ENCODE results near the gene DEGS2.

DEGS2 gene

GRCh38 chr14:100131181-100131580 lies 28.3 kb downstream of the DEGS2 start:
- H3K9me2 ChIP-seq (replicated peaks; ENCODE audit: insufficient read depth, low read length) = no peaks in the 10 kb centered on the region

GRCh38 chr14:100130521-100130920 lies 28.9 kb downstream of the DEGS2 start:
- H3K27me3 ChIP-seq (replicated peaks; ENCODE audit: insufficient read depth, low read length) = no peaks in the 10 kb centered on the region
- H3K9me2 ChIP-seq (replicated peaks; ENCODE audit: insufficient read depth, low read length) = no peaks in the 10 kb centered on the region
- H3K9me3 ChIP-seq (replicated peaks; ENCODE audit: insufficient read depth, low read length) = no peaks in the 10 kb centered on the region
- no peaks in the 10 kb centered on the region for H4K20me1 ChIP-seq (ENCODE audit: insufficient read depth, low read length)
- DNase-seq = no peak
- no peak overlapping the region for H3K27ac ChIP-seq (ENCODE audit: low read length)
- H3K36me3 ChIP-seq (replicated peaks; ENCODE audit: insufficient read depth, low read length) = no peaks in the 10 kb centered on the region
- H3F3A ChIP-seq (ENCODE audit: insufficient read depth, low read length) = no peaks in the 10 kb centered on the region
- TF ChIP-seq EZH2phosphoT487 (IDR thresholded peaks at IDR 0.05; ENCODE audit: low read length) = no peak
- TF ChIP-seq CTCF (IDR thresholded peaks at IDR 0.05; ENCODE audit: low read length) = no peak
- TF ChIP-seq EZH2 (optimal IDR thresholded peaks at IDR 0.05; ENCODE audit: low read depth, low read length) = no peak
- no peak overlapping the region for H2AFZ ChIP-seq (ENCODE audit: low read length)
- H3K79me2 ChIP-seq (ENCODE audit: low read length) = no peaks in the 10 kb centered on the region
- no peaks in the 10 kb centered on the region for H3K4me1 ChIP-seq (ENCODE audit: low read length)
- H3K4me2 ChIP-seq (ENCODE audit: low read depth, low read length) = no peak overlapping the region
- H3K4me3 ChIP-seq (ENCODE audit: low read length) = no peak overlapping the region
- no peak overlapping the region for H3K9ac ChIP-seq (ENCODE audit: low read length)

More at GRCh38 chr14:100131181-100131580, 28.3 kb downstream of the DEGS2 start:
- no peak overlapping the region for H3K4me3 ChIP-seq (ENCODE audit: low read length)
- no peak overlapping the region for H3K4me2 ChIP-seq (ENCODE audit: low read depth, low read length)
- H3K36me3 ChIP-seq (replicated peaks; ENCODE audit: insufficient read depth, low read length) = no peaks in the 10 kb centered on the region
- TF ChIP-seq EZH2phosphoT487 (IDR thresholded peaks at IDR 0.05; ENCODE audit: low read length) = no peak
- TF ChIP-seq CTCF (IDR thresholded peaks at IDR 0.05; ENCODE audit: low read length) = no peak
- TF ChIP-seq EZH2 (optimal IDR thresholded peaks at IDR 0.05; ENCODE audit: low read depth, low read length) = no peak
- H2AFZ ChIP-seq (ENCODE audit: low read length) = no peak overlapping the region
- H3K27ac ChIP-seq (ENCODE audit: low read length) = no peak overlapping the region
- no peaks in the 10 kb centered on the region for H3K27me3 ChIP-seq (replicated peaks; ENCODE audit: insufficient read depth, low read length)
- H3K9ac ChIP-seq (ENCODE audit: low read length) = no peak overlapping the region
- no peaks in the 10 kb centered on the region for H3F3A ChIP-seq (ENCODE audit: insufficient read depth, low read length)
- DNase-seq = no peak
- H3K9me3 ChIP-seq (replicated peaks; ENCODE audit: insufficient read depth, low read length) = no peaks in the 10 kb centered on the region
- H3K4me1 ChIP-seq (ENCODE audit: low read length) = no peaks in the 10 kb centered on the region
- H3K79me2 ChIP-seq (ENCODE audit: low read length) = no peaks in the 10 kb centered on the region
- H4K20me1 ChIP-seq (ENCODE audit: insufficient read depth, low read length) = no peaks in the 10 kb centered on the region

GRCh38 chr14:100129161-100129589 lies 30.3 kb downstream of the DEGS2 start:
- Histone ChIP-seq H2AFZ (ENCODE audit: low read length) (no peak overlapping the region), H3K9me3 (replicated peaks; ENCODE audit: insufficient read depth, low read length) (no peaks in the 10 kb centered on the region), H3K36me3 (replicated peaks; ENCODE audit: insufficient read depth, low read length) (no peaks in the 10 kb centered on the region), H3K27ac (ENCODE audit: low read length) (no peak overlapping the region), H3K9me2 (replicated peaks; ENCODE audit: insufficient read depth, low read length) (no peaks in the 10 kb centered on the region), H3F3A (ENCODE audit: insufficient read depth, low read length) (no peaks in the 10 kb centered on the region), H3K9ac (ENCODE audit: low read length) (no peak overlapping the region), H3K4me3 (ENCODE audit: low read length) (no peak overlapping the region), H3K4me1 (ENCODE audit: low read length) (no peaks in the 10 kb centered on the region), H3K4me2 (ENCODE audit: low read depth, low read length) (no peak overlapping the region), H3K79me2 (ENCODE audit: low read length) (no peaks in the 10 kb centered on the region), H3K27me3 (replicated peaks; ENCODE audit: insufficient read depth, low read length) (no peaks in the 10 kb centered on the region), H4K20me1 (ENCODE audit: insufficient read depth, low read length) (no peaks in the 10 kb centered on the region)
- no peak for DNase-seq
- TF ChIP-seq EZH2 (optimal IDR thresholded peaks at IDR 0.05; ENCODE audit: low read depth, low read length) = no peak
- TF ChIP-seq EZH2phosphoT487 (IDR thresholded peaks at IDR 0.05; ENCODE audit: low read length) = no peak
- no peak for TF ChIP-seq CTCF (IDR thresholded peaks at IDR 0.05; ENCODE audit: low read length)
